GM18505 (cell line): ENCODE data around the gene MRPL22.
"Not testable (repeated sequence)": the region's sequence is repeated elsewhere in the genome, so short reads cannot be mapped to it uniquely, and the experiment has no call there.

Source experiments
- ATAC-seq: cut with Tn5 transposase; IDR thresholded peaks from one replicate; pipeline ENCODE4 v1.9.1; 2021; ENCODE audit not compliant: unreplicated experiment
- POLR2A ChIP-seq: IDR thresholded peaks from 4 replicates; pipeline ENCODE4 v1.6.1; 2011; ENCODE audit warnings: borderline replicate concordance; ENCODE audit not compliant: insufficient read depth, insufficient read length; ENCODE audit errors: extremely low read depth

Gene MRPL22

GRCh38 chr5:154923441-154924430 is 17.1 kb upstream of the MRPL22 start:
- ATAC-seq, result no peak
- TF ChIP-seq POLR2A, result no peak

DNA sequence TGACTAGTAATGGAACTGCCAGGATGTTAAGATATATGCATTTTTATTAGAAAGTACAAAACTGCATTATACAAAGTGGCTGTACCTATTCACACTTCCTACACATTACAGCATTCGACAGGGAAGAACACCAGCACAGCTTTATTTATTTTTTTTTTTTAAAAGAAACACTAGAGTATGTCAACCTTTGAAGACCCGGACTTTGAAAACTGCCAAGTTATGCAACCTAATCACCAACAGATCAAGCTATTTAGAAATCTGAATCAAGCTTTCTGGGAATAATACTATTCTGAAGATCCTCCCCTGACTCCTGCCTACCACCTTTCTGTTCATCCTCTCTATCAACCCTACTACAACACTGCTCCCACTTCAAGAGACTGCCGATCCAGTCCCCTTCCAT is 7.3 kb upstream of the MRPL22 start:
- no peak for ATAC-seq
- no peak for TF ChIP-seq POLR2A

DNA sequence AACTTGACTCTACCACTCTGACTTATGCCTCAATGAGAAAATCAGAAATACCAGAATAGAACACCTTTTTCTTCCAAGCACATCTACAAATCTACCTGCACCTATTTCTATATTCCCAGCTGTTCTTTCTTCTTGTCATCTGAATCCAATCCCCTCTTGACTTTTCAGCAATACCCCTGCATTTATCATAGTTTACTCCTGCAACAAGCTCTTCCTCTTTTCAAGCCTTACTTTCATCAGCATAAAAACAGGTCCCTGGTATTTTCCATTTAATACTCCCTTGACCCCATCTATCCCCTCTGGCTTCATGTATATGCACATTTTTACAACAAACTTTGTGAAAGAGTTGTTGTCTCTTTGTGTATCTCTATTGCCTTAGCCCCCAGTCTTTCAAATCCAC is 6.0 kb upstream of the MRPL22 start:
- no peak for ATAC-seq
- no peak for TF ChIP-seq POLR2A

- no peak for TF ChIP-seq POLR2A
- ATAC-seq, result no peak
Observed at GRCh38 chr5:154937186-154937717, 3.6 kb upstream of the MRPL22 start.

DNA sequence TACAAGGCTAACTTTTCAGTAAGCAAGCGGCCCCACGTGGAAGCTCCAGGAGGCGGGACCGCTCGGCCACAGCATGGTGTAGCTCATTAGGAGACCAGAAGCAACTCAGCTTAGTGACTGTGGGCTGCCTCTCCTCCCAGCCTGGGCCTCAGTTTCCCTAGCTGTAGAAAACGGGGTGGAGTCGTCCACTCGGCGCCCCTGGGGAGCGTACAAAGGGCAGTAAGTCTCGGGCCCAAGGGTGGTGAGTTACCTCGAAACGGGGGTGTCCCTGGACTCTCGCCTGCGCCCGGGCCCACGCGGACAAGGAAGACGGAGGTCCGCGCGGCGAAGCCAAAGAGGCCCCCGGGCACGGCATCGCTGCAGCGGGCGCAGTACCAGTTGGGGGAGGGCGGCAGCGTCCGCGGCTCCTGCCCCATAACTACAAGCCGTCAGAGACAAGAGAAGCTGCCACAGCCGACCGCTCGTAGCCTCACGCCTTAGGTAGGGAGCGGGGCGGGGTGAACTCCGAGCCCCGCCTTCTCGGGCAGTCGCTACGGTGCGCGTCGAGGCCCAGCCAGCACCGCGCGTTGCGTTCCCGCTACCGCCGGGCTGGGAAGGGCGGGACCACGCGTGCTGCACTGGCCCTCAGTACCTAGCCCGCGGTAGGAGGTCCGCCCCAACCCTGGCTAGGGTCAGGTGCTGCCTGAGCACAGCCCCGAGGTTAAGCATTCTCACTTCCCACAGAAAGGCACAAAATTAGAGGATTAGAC is 3.0 kb upstream of the MRPL22 start, which contains the start of gene GEMIN5:
Gene GEMIN5, minus strand, starts transcription at position 494 of the 749 bp plus-strand sequence. Its CDS starts 78 bp downstream, at position 416.
- peak; percentile 86 for ATAC-seq

GRCh38 chr5:154939387-154939786 is 1.5 kb upstream of the MRPL22 start:
- not testable (repeated sequence) for ATAC-seq

More for the DNA sequence above, 3.0 kb upstream of the MRPL22 start, which contains the start of gene GEMIN5:
- peak; percentile 80 for TF ChIP-seq POLR2A

GRCh38 chr5:154940375-154940771 is 500 bp upstream of the MRPL22 start:
- ATAC-seq, result no peak
- no peak for TF ChIP-seq POLR2A

DNA sequence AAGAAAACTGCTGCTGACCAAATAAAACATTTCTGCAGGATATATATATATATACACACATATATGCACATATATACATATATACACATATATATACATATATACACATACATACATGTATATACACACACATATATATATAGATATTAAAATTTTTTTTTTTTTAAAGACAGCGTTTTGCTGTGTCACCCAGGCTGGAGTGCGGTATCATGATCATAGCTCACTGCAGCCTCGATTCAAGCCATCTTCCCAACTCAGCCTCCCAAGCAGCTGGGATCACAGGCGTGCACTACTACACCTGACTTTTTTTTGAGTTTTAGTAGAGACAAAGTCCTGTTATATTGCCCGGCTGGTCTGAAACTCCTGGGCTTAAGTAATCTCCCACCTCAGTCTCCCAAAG is 2.7 kb downstream of the MRPL22 start:
- no peak for TF ChIP-seq POLR2A
- no peak for ATAC-seq

DNA sequence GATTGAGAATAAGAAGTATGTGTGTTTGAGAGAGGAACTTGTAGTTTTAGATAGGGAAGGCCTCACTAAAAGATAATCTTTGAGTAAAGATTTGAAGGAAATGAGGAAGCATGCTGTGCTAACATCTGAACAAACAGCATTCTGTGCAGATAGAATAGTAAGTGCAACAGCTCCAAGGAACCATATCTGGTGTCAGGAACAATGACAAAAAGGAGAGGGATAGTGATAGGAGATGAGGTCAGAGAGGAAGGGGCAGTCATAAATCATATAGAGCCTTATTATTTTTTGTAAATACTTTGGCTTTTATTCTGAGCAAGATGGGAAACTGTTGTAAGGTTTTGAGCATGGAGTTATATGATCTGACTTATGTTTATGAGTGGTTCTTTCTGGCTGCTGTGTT is 3.8 kb downstream of the MRPL22 start:
- TF ChIP-seq POLR2A, result no peak
- ATAC-seq, result no peak

- no peak for ATAC-seq
- no peak for TF ChIP-seq POLR2A
Observed at GRCh38 chr5:154945695-154946301, 4.9 kb downstream of the MRPL22 start.

DNA sequence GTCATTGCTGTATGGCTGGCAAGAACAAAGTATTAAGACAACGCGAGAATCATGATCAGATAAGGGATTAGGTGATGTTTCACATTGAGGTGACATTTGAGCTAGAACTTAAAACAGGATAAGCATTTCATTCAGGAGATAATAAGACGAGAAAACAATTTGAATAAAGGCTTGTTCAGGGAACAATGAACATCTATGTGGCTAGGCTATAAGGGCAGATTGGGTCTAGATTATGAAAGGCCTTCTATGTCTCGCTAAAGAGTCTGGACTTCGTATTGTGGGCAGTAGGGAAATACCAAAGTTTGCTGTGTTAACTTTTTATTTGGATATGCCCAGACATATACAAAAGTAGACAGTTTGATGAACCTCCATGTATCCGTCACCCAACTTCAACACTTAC is 6.9 kb downstream of the MRPL22 start:
- no peak for TF ChIP-seq POLR2A
- no peak for ATAC-seq

- no peak for ATAC-seq
- TF ChIP-seq POLR2A, result no peak
Observed at GRCh38 chr5:154948313-154948712, 7.4 kb downstream of the MRPL22 start.

GRCh38 chr5:154949781-154950180 is 8.9 kb downstream of the MRPL22 start:
- ATAC-seq, result no peak
- TF ChIP-seq POLR2A, result no peak
